CMK (cell line): ENCODE measurements around the gene SLC29A2.

Experiments used
- DNase-seq: peaks from one replicate; pipeline ENCODE4 v3.0.0-alpha.2; 2010; ENCODE audit warnings: low read depth

The SLC29A2 gene

GRCh38 chr11:66371627-66372415 lies at the start of gene SLC29A2:
Gene SLC29A2 (minus strand): TSS chr11:66371760. CDS start chr11:66371591, 169 bp downstream.
- peak; percentile 84 for DNase-seq

- DNase-seq: no peak
Measured at GRCh38 chr11:66420671-66421476, 49.3 kb upstream of the SLC29A2 start, which contains the start of gene NPAS4. Gene NPAS4 (plus strand): TSS chr11:66421035. CDS start chr11:66421180, 145 bp downstream.

GRCh38 chr11:66419825-66420224 lies 48.3 kb upstream of the SLC29A2 start:
- DNase-seq: no peak

- DNase-seq: no peak
Measured at GRCh38 chr11:66418986-66419308, 47.4 kb upstream of the SLC29A2 start.

- peak; percentile 31 for DNase-seq
Measured at GRCh38 chr11:66418168-66418985, 46.8 kb upstream of the SLC29A2 start.

GRCh38 chr11:66417000-66417399 lies 45.4 kb upstream of the SLC29A2 start:
- no peak for DNase-seq

- no peak for DNase-seq
Measured at GRCh38 chr11:66415423-66415822, 43.9 kb upstream of the SLC29A2 start.

- DNase-seq: no peak
Measured at GRCh38 chr11:66414120-66414934, 42.8 kb upstream of the SLC29A2 start.

- DNase-seq: no peak
Measured at GRCh38 chr11:66413167-66413566, 41.6 kb upstream of the SLC29A2 start.

- no peak for DNase-seq
Measured at GRCh38 chr11:66412110-66412509, 40.5 kb upstream of the SLC29A2 start.

GRCh38 chr11:66411323-66411722 lies 39.8 kb upstream of the SLC29A2 start:
- DNase-seq: no peak

- no peak for DNase-seq
Measured at GRCh38 chr11:66410191-66410590, 38.6 kb upstream of the SLC29A2 start.

- DNase-seq: no peak
Measured at GRCh38 chr11:66409226-66409625, 37.7 kb upstream of the SLC29A2 start.

GRCh38 chr11:66408488-66409214 lies 37.1 kb upstream of the SLC29A2 start:
- peak; percentile 49 for DNase-seq

- DNase-seq: no peak
Measured at GRCh38 chr11:66407651-66408050, 36.1 kb upstream of the SLC29A2 start.

- DNase-seq: no peak
Measured at GRCh38 chr11:66393954-66394353, 22.4 kb upstream of the SLC29A2 start.

GRCh38 chr11:66391322-66391721 lies 19.8 kb upstream of the SLC29A2 start:
- DNase-seq: no peak

GRCh38 chr11:66388780-66389386 lies 17.3 kb upstream of the SLC29A2 start:
- DNase-seq: no peak

GRCh38 chr11:66386171-66387069 lies 14.9 kb upstream of the SLC29A2 start:
- DNase-seq: peak; percentile 55
